ENCODE measurements around the gene SLC27A6.

GRCh38 chr5:128965011-128965637 lies at the start of gene SLC27A6:
- TF ChIP-seq EZH2 (IDR thresholded peaks at IDR 0.05; ENCODE audit: borderline replicate concordance, control insufficient read depth, low read depth, low read length) (no peak), TAF1 (IDR thresholded peaks at IDR 0.05; ENCODE audit: borderline replicate concordance, low read depth, low read length) (no peak), EP300 (IDR thresholded peaks at IDR 0.05; ENCODE audit: borderline replicate concordance in 1 of 2, control insufficient read depth in 1 of 2, low read depth in 2 of 2, low read length in 2 of 2) (no peak), USF1 (IDR thresholded peaks at IDR 0.05; ENCODE audit: borderline replicate concordance, extremely low read length, insufficient read depth, low read depth, low read length) (no peak)
